HG02973 (cell line): ENCODE measurements around the gene TBX4.

Experiments
- ATAC-seq: cut with Tn5 transposase; IDR thresholded peaks from one replicate; pipeline ENCODE4 v1.9.1; 2021; ENCODE audit warnings: moderate library complexity; ENCODE audit not compliant: unreplicated experiment

The TBX4 gene

GRCh38 chr17:61412860-61413660 lies 39.2 kb upstream of the TBX4 start:
- no peak for ATAC-seq

DNA sequence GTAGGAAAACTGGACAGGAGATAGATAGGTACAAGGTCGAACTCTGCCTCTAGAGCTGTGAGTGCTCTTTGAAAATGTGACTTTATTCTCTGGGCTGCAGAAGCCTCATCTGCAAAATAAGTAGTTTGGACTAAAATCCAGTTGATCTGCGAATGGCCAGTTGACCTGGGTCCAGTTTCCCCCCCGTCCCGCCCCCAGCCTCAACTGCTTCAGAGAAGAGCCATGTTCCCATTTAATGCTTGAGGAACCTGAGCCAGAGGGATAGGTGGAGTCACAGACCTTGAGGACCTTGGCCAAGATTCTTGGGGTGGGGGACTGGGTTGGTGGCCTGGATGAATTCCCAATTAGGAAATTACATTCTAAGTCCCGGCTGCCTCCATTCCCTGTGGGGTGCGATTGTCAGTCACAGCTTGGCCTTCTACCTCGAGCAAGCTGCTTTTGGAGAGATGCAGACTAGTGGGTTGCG lies 38.5 kb upstream of the TBX4 start:
- ATAC-seq: no peak

DNA sequence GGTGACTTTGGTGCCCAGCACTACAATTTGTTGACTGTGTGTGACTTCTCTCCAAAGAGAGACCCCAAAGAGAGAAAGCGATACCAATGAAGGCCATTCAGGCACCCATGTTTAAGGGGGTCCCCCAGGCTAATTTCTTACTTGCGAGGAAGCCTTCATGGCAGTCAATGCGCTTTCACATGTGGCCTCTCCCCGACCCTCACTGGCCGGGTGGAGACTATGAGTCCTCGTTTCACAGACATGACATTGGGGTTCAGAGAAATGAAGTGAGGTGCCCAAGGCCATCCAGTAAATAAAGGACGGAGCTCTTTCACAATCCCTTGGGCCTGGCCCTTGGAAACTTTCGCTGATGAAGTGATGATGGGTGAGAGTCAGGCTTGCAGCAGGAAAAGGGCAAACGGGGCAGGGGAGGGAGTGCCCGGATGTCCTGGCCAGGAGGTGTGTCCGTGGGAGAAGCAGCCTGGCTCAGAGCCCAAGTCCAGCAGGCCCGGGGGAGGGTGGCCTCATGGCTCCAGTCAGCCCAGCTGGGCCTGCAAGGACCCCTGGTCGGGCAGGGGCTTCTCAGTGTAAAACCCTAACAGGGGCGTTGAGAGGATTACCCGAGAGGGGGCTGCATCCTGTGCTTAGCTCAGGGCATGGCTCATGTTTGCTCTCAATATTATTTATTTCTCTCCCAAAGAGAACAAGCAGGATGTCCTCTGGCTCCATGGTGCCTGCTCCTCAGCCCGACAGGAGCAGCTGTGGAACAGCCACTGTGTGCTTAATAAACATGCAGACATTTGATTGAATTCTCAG lies 37.9 kb upstream of the TBX4 start:
- ATAC-seq: no peak

DNA sequence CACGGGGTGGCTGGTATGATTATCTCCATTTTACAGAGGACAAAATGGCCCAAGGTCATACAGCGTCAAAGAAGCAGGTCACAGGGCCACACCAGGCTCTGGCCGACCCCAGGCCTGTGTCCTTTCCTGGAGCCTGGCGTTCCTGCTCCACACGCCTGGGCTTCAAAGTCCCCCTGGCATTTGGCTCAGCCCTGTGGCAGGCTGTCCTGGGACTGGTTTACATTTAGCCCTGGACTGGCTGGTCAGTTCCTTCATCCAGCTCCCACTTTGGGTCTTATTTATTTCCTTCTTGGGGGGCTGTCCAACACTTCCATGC lies 37.3 kb upstream of the TBX4 start:
- ATAC-seq: no peak

DNA sequence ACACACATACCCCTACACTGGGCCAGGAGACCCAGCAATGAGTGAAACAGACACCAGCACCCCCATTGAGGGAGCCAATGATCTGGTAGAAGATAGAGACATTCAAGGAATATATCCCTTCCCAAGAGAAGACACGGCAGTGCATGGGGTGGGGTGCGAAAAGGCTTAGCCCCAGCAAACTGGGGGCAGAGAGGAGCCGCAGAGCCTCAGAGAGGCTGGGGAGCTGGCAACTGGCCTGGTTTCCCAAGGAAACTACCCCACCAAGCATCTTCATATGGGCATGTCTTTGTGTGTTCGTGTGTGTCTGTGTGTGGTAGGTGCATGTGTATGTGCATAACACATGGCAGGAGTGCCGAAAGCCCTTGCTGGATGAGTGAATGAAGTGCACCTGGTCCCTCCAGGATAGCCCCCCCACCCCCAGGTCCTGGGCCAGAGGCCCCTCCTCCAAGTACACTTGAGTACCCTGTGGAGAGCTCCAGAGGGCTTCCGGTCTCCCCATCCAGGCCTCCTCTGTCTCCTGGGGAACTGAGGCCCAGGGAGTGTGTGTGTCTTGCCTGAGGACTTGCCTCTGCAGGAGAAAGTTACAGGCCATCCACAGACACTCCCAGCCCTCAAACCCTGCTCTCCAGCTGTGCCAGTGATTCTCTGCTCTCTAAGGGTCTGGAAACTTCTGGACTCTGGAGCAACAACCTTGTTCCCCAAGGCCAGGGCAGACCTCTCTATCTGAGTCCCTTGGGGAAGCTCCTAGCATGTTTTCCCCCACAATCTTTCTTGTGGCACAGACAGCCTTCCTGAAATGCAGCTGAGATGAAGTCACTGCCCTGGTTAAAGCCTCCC lies 36.6 kb upstream of the TBX4 start:
- ATAC-seq: no peak

GRCh38 chr17:61416211-61416539 lies 36.0 kb upstream of the TBX4 start:
- no peak for ATAC-seq

DNA sequence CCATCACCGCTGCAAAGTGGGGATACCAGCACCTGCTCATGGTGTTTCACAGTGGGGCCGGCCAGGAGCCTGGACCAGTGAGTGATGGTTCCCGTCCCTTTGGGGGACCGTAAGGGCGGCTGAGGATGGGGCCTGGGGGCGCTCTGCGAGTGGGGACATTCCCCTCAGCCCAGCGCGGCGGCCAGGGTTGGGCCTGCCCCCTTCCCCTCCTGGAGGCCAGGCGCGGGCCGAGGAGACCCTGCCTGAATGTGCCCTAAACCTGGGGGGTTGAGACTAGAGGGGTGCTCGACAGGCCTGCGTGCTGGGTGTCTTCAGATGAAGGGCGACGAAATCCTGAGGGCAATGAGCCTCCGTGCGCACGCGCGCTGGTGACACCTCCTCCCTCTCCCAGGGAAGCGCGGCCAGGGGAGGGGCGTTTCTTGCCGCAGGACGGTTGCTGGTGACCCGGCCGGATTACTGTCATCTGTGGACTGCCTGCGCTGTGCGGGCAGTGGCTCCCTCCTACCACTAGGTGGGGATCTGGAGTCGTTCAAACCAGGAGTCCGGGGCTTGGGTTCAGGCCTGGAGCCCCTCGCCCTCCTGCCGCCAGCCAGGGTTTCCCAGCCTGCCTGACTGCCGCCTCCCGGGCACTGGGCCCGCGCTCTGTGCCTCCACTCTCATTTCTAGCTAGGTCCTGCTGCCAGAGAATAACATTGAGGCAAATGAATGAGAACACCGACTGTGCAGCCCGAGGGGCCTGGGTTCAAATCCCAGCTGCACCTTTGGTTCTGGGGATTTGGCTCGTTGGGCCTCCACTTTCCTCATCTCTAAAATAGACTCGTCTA lies 35.5 kb upstream of the TBX4 start:
- ATAC-seq: peak; percentile 51

DNA sequence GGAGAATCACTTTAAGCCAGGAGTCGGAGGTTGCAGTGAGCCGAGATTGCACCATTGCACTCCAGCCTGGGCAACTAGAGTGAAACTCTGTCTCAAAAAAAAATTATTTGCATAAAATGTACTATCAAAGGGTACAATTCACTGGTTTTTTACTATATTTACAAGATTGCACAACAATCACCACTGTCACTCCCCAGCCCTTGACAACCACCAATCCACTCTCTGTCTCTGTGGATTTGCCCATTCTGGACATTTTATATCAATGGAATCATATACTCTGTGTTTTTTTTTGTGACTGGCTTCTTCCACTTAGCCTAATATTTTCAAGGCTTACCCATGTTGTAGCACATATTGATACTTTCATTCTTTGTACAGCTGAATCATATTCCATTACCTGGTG lies 33.8 kb upstream of the TBX4 start:
- no peak for ATAC-seq

GRCh38 chr17:61419496-61420046 lies 32.7 kb upstream of the TBX4 start:
- no peak for ATAC-seq

GRCh38 chr17:61420052-61420451 lies 32.2 kb upstream of the TBX4 start:
- ATAC-seq: no peak

GRCh38 chr17:61420745-61421398 lies 31.4 kb upstream of the TBX4 start:
- no peak for ATAC-seq

DNA sequence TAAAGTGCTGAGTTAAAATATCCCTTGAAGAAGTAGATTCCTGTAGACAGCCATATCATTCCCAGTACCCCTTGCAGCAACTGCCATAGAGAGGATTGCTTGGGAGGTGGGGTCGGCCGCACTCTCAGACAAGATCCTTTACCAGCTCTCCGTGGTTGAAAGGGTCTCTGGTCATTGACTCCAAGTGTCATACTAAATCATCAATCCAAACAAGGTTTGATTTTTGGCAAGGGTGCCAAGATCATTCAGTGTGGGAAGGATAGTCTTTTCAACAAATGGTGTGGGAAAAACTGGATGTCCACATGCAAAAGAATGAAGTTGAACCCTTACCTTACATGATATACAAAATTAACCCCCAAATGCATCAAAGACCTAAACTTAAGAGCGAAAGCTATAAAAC lies 30.8 kb upstream of the TBX4 start:
- ATAC-seq: no peak

GRCh38 chr17:61422116-61422799 lies 30.0 kb upstream of the TBX4 start:
- no peak for ATAC-seq

GRCh38 chr17:61422869-61423268 lies 29.4 kb upstream of the TBX4 start:
- no peak for ATAC-seq

DNA sequence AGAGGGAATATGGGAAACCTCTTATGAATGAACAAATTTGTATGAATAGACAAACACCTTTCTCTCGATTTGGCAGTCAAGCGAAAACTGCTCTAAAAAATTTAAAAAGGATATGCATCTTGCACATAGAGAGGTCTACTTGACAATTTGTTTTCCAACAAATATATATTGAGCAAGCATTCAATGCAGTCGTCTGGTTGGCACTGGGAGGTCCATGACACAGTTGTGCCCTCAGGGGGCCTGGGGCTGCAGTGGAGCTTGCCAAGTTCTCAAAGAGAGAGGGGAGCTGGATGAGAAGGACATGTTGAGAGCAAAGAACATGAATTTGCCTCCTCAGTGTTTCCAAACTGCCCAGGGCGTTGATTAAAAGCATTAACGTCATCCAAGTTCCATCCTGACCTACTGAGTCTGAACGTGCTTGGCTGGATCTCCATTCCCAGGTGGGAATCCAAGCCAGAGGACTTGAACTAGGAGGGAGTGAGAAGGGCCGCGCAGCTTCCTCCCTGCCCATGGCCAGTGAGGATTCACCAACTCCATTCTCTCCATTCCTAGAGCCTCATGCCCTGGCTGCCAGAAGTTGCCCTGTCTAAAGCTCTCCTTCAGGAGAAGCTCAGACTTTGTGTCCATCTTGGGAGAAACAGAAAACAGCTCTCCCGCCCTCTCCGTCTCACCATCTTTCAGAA lies 28.1 kb upstream of the TBX4 start:
- ATAC-seq: no peak

- ATAC-seq: no peak
Measured at GRCh38 chr17:61425682-61426481, 26.3 kb upstream of the TBX4 start.

DNA sequence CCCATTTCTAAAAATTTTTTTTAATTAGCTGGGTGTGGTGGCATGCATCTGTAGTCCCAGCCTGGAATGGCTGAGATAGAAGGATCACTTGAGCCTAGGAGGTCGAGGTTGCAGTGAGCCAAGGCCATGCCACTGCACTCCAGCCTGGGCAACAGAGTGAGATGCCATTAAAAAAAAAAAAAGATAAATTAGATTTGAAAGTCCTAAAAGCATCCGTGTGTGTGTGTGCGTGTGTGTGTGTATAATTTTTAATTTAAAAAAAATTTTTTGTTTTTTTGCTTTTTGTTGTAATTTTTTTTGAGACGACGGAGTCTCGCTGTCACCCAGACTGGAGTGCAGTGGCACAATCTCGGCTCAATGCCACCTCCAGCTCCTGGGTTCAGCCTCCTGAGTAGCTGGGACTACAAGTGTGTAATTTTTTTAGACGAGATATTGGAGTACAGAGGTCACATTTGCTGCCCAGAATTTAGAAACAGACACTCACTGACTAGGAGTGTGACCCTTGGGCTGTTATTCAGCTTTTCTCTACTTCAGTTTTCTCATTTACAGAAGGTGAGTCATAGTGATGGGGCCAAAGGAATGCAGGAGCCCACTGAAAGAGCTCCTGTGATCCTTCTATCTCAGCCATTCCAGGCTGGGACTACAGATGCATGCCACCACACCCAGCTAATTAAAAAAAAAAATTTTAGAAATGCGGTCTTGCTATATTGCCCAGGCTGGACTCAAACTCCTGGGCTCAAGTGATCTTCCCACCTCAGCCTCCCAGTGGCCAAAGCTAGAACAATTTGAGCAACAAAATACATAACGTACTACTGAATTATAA lies 25.5 kb upstream of the TBX4 start:
- no peak for ATAC-seq
